ENCODE data around the gene CDC42BPA. TPM values are rescaled to one million over a fixed set of nuclear protein-coding genes. Genes with fewer than 3 reads are reported as not detected.

Gene CDC42BPA
- total RNA-seq, 2 experiments from 2014 or later: 3.6 to 3.8 TPM

DNA sequence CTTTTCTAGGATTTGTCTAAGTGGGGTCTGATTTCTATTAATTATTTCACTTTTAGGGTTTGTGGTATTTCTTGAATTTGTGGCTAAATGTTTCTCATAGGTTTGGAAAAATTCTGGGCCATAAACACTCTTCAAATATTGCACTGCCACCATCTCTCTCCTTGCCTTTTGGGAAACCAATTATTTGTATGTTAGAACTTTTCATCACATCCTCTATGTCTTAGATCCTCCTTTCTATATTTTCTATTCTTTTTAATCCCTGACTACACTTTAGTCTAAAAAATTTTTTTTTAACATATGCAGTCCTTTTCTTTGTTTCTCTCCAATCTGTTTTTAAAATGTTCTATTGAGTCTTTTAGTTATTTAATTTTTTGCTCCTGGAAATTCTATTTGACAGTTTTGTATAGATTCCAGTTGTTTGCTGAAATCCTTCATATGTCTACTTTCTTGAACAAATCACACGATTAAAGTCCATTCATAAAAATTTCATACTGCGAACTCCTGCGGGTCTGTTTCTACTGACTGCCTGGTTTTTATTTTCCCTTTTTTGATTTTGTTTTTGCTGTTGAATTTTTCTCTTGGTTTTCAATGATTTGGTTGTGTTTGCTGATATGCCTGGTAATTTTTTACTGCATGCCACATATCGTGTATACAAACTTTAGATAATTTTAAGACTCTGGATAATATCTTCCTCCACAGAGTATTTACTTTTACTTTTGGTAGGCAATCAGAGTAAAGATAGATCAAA lies 235.1 kb downstream of the CDC42BPA start:
- no peaks in the 10 kb centered on the region for H3K36me3 Mint-ChIP-seq (ENCODE audit: low read depth)
- H3K4me1 Mint-ChIP-seq: no peaks in the 10 kb centered on the region
- H3K9me3 Mint-ChIP-seq: peaks cover 10% of the 10 kb centered on the region
- POLR2A ChIA-PET: no interaction called here
- peaks cover 2% of the 10 kb centered on the region for H3K27me3 Mint-ChIP-seq
- CTCF ChIA-PET: no interaction called here
- no peak overlapping the region for H3K27ac Mint-ChIP-seq
- no peak overlapping the region for H3K4me3 Mint-ChIP-seq
- DNase-seq: no peak

DNA sequence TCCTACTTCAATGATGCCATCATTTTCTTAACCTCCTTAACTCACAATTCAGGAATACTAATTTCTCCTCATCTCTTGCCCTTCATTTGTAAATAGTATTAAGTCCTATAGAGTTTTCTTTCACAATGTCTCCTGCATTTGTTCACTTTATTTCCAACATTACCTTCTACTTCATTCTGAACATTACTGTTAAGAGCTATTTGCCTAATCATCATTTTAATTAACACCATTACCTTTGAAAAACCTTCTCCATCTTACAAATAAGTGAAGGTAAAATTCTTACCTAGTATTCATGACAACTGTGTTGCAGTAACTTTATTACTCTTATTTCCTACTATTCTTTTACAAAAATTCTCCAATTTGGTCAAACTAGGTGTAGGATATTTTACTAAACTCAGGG lies 240.5 kb downstream of the CDC42BPA start:
- ChIA-PET POLR2A (no interaction called here), CTCF (interaction anchor here (0.6 kb wide), 1 partner anchor 1091 kb away, joined by 3 read pairs; no protein-coding TSS in a partner anchor)
- no peak for DNase-seq
- peaks cover 1% of the 10 kb centered on the region for H3K27me3 Mint-ChIP-seq
- no peaks in the 10 kb centered on the region for H3K4me1 Mint-ChIP-seq
- no peak overlapping the region for H3K27ac Mint-ChIP-seq
- peaks cover 2% of the 10 kb centered on the region for H3K9me3 Mint-ChIP-seq
- no peaks in the 10 kb centered on the region for H3K36me3 Mint-ChIP-seq (ENCODE audit: low read depth)
- H3K4me3 Mint-ChIP-seq: no peak overlapping the region

DNA sequence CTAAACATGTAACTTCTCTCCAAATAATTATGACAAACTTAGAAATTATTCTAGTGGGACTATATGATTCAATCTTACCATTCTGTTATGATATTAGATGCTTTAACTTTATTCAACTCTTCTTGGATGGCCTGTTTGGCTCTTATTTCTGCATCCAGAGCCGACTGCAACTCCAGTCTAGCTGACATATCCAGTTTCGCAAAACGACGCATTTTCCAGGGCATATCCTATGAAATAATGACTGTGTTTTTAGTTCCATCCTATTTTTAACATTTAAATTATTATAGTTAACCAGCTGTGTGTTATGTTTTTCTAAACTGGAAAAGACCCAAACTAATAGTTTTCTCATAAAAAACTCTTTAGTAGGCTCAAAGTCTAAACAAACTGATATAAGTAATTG lies 244.5 kb downstream of the CDC42BPA start:
- no peak overlapping the region for H3K27ac Mint-ChIP-seq
- peaks cover 1% of the 10 kb centered on the region for H3K27me3 Mint-ChIP-seq
- CTCF ChIA-PET: interaction anchor here (1.1 to 1.5 kb wide), 2 partner anchors 10 to 17 kb away, joined by 3 to 4 read pairs; no protein-coding TSS in a partner anchor
- no peaks in the 10 kb centered on the region for H3K9me3 Mint-ChIP-seq
- no peaks in the 10 kb centered on the region for H3K4me1 Mint-ChIP-seq
- H3K36me3 Mint-ChIP-seq (ENCODE audit: low read depth): no peaks in the 10 kb centered on the region
- no peak for DNase-seq
- no peak overlapping the region for H3K4me3 Mint-ChIP-seq
- POLR2A ChIA-PET: no interaction called here

- Mint-ChIP-seq H3K4me1 (no peaks in the 10 kb centered on the region), H3K27me3 (peaks cover 1% of the 10 kb centered on the region), H3K27ac (no peak overlapping the region), H3K36me3 (ENCODE audit: low read depth) (no peaks in the 10 kb centered on the region), H3K9me3 (no peaks in the 10 kb centered on the region), H3K4me3 (no peak overlapping the region)
- DNase-seq: no peak
- CTCF ChIA-PET: interaction anchor here (1.1 kb wide), 1 partner anchor 18 kb away, joined by 3 read pairs; no protein-coding TSS in a partner anchor
- POLR2A ChIA-PET: no interaction called here
Observed at GRCh38 chr1:227072991-227073390, 245.3 kb downstream of the CDC42BPA start.

DNA sequence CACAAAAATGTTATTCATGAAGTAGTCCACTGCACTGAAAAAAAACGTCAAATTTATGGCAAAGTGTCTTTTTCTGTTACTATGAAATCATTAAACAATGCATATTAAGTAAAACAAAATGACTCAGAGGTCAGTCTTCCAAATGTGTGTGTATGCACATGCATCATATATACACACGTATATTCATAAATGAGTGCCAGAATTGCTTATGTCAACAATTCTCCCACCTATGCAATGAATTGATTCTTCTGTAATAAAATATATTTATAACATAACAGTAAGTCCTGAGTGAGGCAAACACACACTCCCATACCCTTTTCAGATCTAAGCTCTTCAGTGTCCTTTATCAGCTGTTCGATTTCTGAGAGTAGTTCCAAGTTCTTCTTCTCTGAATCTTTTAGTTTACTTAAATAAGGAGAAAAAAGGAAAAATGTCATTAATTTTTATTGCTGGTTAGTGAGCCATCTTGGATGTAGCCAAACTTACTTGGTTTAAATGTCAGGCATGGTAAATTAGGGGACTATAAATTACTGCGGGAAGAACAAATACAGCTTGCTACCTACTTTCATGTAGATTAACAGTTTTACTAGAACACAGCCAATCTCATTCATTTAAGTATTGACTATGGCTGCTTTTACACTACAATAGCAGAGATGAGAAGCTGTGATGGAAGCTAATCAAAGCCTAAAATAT lies 246.3 kb downstream of the CDC42BPA start:
- POLR2A ChIA-PET: interaction anchor here (0.6 kb wide), 1 partner anchor 186 kb away, joined by 3 read pairs; no protein-coding TSS in a partner anchor
- CTCF ChIA-PET: no interaction called here
- DNase-seq: no peak
- H3K4me1 Mint-ChIP-seq: no peaks in the 10 kb centered on the region
- H3K27ac Mint-ChIP-seq: no peak overlapping the region
- no peaks in the 10 kb centered on the region for H3K36me3 Mint-ChIP-seq (ENCODE audit: low read depth)
- peaks cover 2% of the 10 kb centered on the region for H3K27me3 Mint-ChIP-seq
- H3K9me3 Mint-ChIP-seq: no peaks in the 10 kb centered on the region
- no peak overlapping the region for H3K4me3 Mint-ChIP-seq

DNA sequence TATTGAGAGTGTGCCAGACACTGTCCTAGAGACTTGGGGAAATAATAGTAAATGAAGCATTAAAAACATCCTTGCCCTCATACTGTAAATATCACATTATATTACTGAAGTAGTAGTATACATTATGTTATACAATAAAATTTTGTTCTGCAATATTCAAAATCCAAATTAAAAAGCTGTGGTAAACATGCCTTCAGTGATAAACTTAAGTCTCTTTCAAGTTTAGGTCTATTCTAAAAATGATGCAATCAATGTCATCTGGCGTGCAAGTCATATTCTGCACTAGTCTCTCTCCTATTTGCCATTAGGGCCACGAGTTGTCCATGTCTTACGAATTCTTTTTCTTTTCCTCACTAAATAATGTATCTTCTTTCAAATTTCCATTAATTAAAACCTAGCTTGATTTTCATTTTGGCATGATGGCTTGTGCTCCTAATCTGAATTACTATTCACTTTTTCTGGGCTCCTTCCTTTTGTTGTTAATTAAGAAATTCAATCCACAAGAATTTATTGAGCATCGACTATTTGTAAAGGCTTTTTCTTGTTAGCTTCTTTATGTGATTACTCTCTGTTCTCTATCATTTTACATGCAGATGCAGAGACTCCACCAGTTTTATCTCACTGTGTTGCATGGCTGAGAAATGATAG lies 247.5 kb downstream of the CDC42BPA start:
- no peaks in the 10 kb centered on the region for H3K4me1 Mint-ChIP-seq
- H3K27me3 Mint-ChIP-seq: peaks cover 2% of the 10 kb centered on the region
- H3K4me3 Mint-ChIP-seq: no peak overlapping the region
- H3K9me3 Mint-ChIP-seq: no peaks in the 10 kb centered on the region
- no peak for DNase-seq
- ChIA-PET CTCF (no interaction called here), POLR2A (no interaction called here)
- no peak overlapping the region for H3K27ac Mint-ChIP-seq
- H3K36me3 Mint-ChIP-seq (ENCODE audit: low read depth): no peaks in the 10 kb centered on the region

- ChIA-PET POLR2A (no interaction called here), CTCF (no interaction called here)
- Mint-ChIP-seq H3K4me3 (no peak overlapping the region), H3K27me3 (peaks cover 2% of the 10 kb centered on the region), H3K36me3 (ENCODE audit: low read depth) (no peaks in the 10 kb centered on the region), H3K9me3 (no peaks in the 10 kb centered on the region), H3K4me1 (no peaks in the 10 kb centered on the region), H3K27ac (no peak overlapping the region)
- no peak for DNase-seq
Observed at GRCh38 chr1:227069490-227069889, 248.8 kb downstream of the CDC42BPA start.

GRCh38 chr1:227068883-227069282 lies 249.4 kb downstream of the CDC42BPA start:
- no peaks in the 10 kb centered on the region for H3K4me1 Mint-ChIP-seq
- H3K27ac Mint-ChIP-seq: no peak overlapping the region
- no peaks in the 10 kb centered on the region for H3K9me3 Mint-ChIP-seq
- CTCF ChIA-PET: no interaction called here
- DNase-seq: no peak
- no peak overlapping the region for H3K4me3 Mint-ChIP-seq
- H3K36me3 Mint-ChIP-seq (ENCODE audit: low read depth): no peaks in the 10 kb centered on the region
- POLR2A ChIA-PET: no interaction called here
- peaks cover 2% of the 10 kb centered on the region for H3K27me3 Mint-ChIP-seq

- Mint-ChIP-seq H3K4me1 (no peaks in the 10 kb centered on the region), H3K36me3 (ENCODE audit: low read depth) (no peaks in the 10 kb centered on the region), H3K9me3 (no peaks in the 10 kb centered on the region), H3K27me3 (peaks cover 2% of the 10 kb centered on the region), H3K27ac (no peak overlapping the region), H3K4me3 (no peak overlapping the region)
- ChIA-PET POLR2A (no interaction called here), CTCF (interaction anchor here (0.9 kb wide), 1 partner anchor 30 kb away, joined by 3 read pairs; no protein-coding TSS in a partner anchor)
- no peak for DNase-seq
Observed at GRCh38 chr1:227066999-227067398, 251.3 kb downstream of the CDC42BPA start.

- no peak overlapping the region for H3K4me3 Mint-ChIP-seq
- H3K36me3 Mint-ChIP-seq (ENCODE audit: low read depth): no peaks in the 10 kb centered on the region
- no peaks in the 10 kb centered on the region for H3K4me1 Mint-ChIP-seq
- H3K9me3 Mint-ChIP-seq: no peaks in the 10 kb centered on the region
- peaks cover 2% of the 10 kb centered on the region for H3K27me3 Mint-ChIP-seq
- POLR2A ChIA-PET: interaction anchor here (0.6 kb wide), 1 partner anchor 53 kb away, joined by 3 read pairs; no protein-coding TSS in a partner anchor
- CTCF ChIA-PET: no interaction called here
- H3K27ac Mint-ChIP-seq: no peak overlapping the region
- no peak for DNase-seq
Observed at GRCh38 chr1:227065311-227065710, 253.0 kb downstream of the CDC42BPA start.

DNA sequence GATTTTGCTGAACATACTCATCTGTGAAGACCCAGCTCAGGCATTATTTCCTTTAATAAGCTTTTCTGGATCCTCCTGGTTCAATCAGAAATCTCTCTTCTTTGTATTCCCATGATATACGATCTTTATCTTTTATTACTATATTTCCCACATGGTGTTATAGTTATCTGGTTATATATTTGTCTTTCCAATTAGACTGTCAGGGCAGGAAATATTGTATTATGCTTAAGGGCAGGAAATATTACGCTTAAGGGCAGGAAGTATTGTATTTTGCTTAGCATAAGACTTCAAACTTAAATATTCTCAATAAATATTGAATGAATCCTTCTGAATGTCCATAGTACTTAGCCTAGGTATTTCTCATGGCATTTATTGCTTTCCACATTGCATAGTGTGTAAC lies 256.0 kb downstream of the CDC42BPA start:
- H3K36me3 Mint-ChIP-seq (ENCODE audit: low read depth): no peaks in the 10 kb centered on the region
- CTCF ChIA-PET: no interaction called here
- H3K4me3 Mint-ChIP-seq: no peak overlapping the region
- DNase-seq: no peak
- no peaks in the 10 kb centered on the region for H3K9me3 Mint-ChIP-seq
- H3K27me3 Mint-ChIP-seq: no peaks in the 10 kb centered on the region
- no peaks in the 10 kb centered on the region for H3K4me1 Mint-ChIP-seq
- POLR2A ChIA-PET: no interaction called here
- H3K27ac Mint-ChIP-seq: no peak overlapping the region

- no peak for DNase-seq
- POLR2A ChIA-PET: no interaction called here
- H3K9me3 Mint-ChIP-seq: no peaks in the 10 kb centered on the region
- CTCF ChIA-PET: no interaction called here
- H3K27ac Mint-ChIP-seq: no peak overlapping the region
- H3K4me3 Mint-ChIP-seq: no peak overlapping the region
- H3K27me3 Mint-ChIP-seq: no peaks in the 10 kb centered on the region
- H3K36me3 Mint-ChIP-seq (ENCODE audit: low read depth): no peaks in the 10 kb centered on the region
- H3K4me1 Mint-ChIP-seq: no peaks in the 10 kb centered on the region
Observed at GRCh38 chr1:227059076-227059475, 259.2 kb downstream of the CDC42BPA start.

GRCh38 chr1:227058321-227058751 lies 260.0 kb downstream of the CDC42BPA start:
- Mint-ChIP-seq H3K27ac (no peak overlapping the region), H3K27me3 (no peaks in the 10 kb centered on the region), H3K9me3 (no peaks in the 10 kb centered on the region), H3K36me3 (ENCODE audit: low read depth) (no peaks in the 10 kb centered on the region), H3K4me1 (no peaks in the 10 kb centered on the region), H3K4me3 (no peak overlapping the region)
- ChIA-PET POLR2A (no interaction called here), CTCF (no interaction called here)
- DNase-seq: no peak
